ENCODE data around the gene PRKAG1.

The PRKAG1 gene

GRCh38 chr12:48979602-48980388 lies 38.8 kb downstream of the PRKAG1 start:
- Histone ChIP-seq H3K4me1 (ENCODE audit: insufficient read depth, low read length, poor library complexity, severe bottlenecking) (peaks cover 4% of the 10 kb centered on the region), H3K36me3 (ENCODE audit: insufficient read depth, low read length) (no peaks in the 10 kb centered on the region), H3K4me3 (ENCODE audit: low read length, poor library complexity, severe bottlenecking) (no peak overlapping the region), H3K9ac (ENCODE audit: low read depth, low read length, poor library complexity, severe bottlenecking) (no peak overlapping the region), H4K20me1 (ENCODE audit: insufficient read depth, low read length, poor library complexity, severe bottlenecking) (no peaks in the 10 kb centered on the region), H3K4me2 (ENCODE audit: low read depth, low read length, poor library complexity, severe bottlenecking) (no peak overlapping the region), H3F3A (ENCODE audit: low read depth) (no peaks in the 10 kb centered on the region), H3K9me3 (ENCODE audit: insufficient read depth, low read depth, low read length) (no peaks in the 10 kb centered on the region), H2AFZ (ENCODE audit: low read length) (no peak overlapping the region), H3K27me3 (ENCODE audit: insufficient read depth, low read length, poor library complexity, severe bottlenecking) (no peaks in the 10 kb centered on the region), H3K9me2 (replicated peaks; ENCODE audit: low read depth, low read length) (no peaks in the 10 kb centered on the region), H3K79me2 (ENCODE audit: insufficient read depth, low read length) (no peaks in the 10 kb centered on the region)
- TF ChIP-seq EZH2phosphoT487 (IDR thresholded peaks at IDR 0.05; ENCODE audit: borderline replicate concordance) (no peak), CTCF (conservative IDR thresholded peaks at IDR 0.05; ENCODE audit: low read length) (no peak)

DNA sequence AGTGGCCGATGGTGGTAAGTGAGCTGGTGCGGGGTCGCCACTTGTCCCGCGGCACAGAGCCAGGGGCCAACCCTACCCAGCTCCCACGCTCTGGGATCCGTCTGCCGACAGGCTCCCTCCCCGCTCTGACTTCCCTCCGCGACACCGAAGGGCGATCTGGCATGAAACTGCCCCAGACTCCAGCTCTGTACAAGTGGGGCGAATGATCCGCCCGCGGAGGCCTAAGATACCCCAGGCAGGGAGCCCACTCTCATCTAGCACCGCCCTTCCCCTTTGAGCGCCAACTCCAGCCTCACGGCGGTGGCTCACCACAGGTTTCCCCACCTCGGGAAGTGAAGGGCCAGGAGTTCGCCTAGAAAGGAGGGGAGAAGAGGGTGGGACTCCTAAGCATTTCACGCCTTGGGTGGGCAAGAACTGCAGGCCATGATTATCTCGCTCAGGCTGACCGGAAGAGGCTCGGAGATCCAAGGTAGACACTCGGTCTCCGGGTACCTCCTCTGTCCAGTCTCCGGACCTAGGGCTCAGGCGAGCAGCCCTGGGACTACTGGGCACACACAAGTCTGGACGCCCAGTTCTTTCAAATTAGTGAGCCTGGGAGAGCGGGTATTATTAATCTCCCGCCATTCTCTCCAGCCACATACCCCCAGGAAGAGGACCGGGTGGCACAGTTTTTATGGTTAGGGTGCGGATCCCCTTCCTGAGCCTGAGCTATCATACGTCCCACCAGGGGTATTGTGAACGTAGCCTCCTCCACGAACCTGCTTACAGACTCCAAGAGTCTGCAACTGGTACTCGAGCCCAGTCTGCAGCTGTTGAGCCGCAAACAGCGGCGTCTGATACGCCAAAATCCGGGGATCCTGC lies 39.6 kb downstream of the PRKAG1 start:
- Histone ChIP-seq H3K9ac (ENCODE audit: low read depth, low read length, poor library complexity, severe bottlenecking) (no peak overlapping the region), H3K9me3 (ENCODE audit: insufficient read depth, low read depth, low read length) (no peaks in the 10 kb centered on the region), H3K4me3 (ENCODE audit: low read length, poor library complexity, severe bottlenecking) (no peak overlapping the region), H3K4me1 (ENCODE audit: insufficient read depth, low read length, poor library complexity, severe bottlenecking) (peaks cover 4% of the 10 kb centered on the region), H3K4me2 (ENCODE audit: low read depth, low read length, poor library complexity, severe bottlenecking) (no peak overlapping the region), H3K79me2 (ENCODE audit: insufficient read depth, low read length) (no peaks in the 10 kb centered on the region), H3K36me3 (ENCODE audit: insufficient read depth, low read length) (no peaks in the 10 kb centered on the region), H3F3A (ENCODE audit: low read depth) (no peaks in the 10 kb centered on the region), H3K9me2 (replicated peaks; ENCODE audit: low read depth, low read length) (no peaks in the 10 kb centered on the region), H2AFZ (ENCODE audit: low read length) (no peak overlapping the region), H3K27me3 (ENCODE audit: insufficient read depth, low read length, poor library complexity, severe bottlenecking) (no peaks in the 10 kb centered on the region), H4K20me1 (ENCODE audit: insufficient read depth, low read length, poor library complexity, severe bottlenecking) (no peaks in the 10 kb centered on the region)
- TF ChIP-seq CTCF (conservative IDR thresholded peaks at IDR 0.05; ENCODE audit: low read length) (no peak), EZH2phosphoT487 (IDR thresholded peaks at IDR 0.05; ENCODE audit: borderline replicate concordance) (no peak)

- Histone ChIP-seq H3K9ac (ENCODE audit: low read depth, low read length, poor library complexity, severe bottlenecking) (no peak within 1 kb of the TSS), H3K79me2 (ENCODE audit: insufficient read depth, low read length) (no peaks in the 10 kb centered on the region), H3K9me3 (ENCODE audit: insufficient read depth, low read depth, low read length) (no peaks in the 10 kb centered on the region), H3F3A (ENCODE audit: low read depth) (no peaks in the 10 kb centered on the region), H4K20me1 (ENCODE audit: insufficient read depth, low read length, poor library complexity, severe bottlenecking) (no peaks in the 10 kb centered on the region), H3K4me1 (ENCODE audit: insufficient read depth, low read length, poor library complexity, severe bottlenecking) (peaks cover 4% of the 10 kb centered on the region), H3K4me3 (ENCODE audit: low read length, poor library complexity, severe bottlenecking) (no peak within 1 kb of the TSS), H3K9me2 (replicated peaks; ENCODE audit: low read depth, low read length) (no peaks in the 10 kb centered on the region), H3K27me3 (ENCODE audit: insufficient read depth, low read length, poor library complexity, severe bottlenecking) (no peaks in the 10 kb centered on the region), H3K4me2 (ENCODE audit: low read depth, low read length, poor library complexity, severe bottlenecking) (peak within 1 kb of the TSS; percentile 52), H3K36me3 (ENCODE audit: insufficient read depth, low read length) (no peaks in the 10 kb centered on the region), H2AFZ (ENCODE audit: low read length) (peak within 1 kb of the TSS; percentile 85)
- TF ChIP-seq CTCF (conservative IDR thresholded peaks at IDR 0.05; ENCODE audit: low read length): 0 out of 2 replicates have a peak, but pooled peaks have one; percentile 1
- no peak for TF ChIP-seq EZH2phosphoT487 (IDR thresholded peaks at IDR 0.05; ENCODE audit: borderline replicate concordance)
These were observed 40.3 kb downstream of the PRKAG1 start, which contains the start of gene WNT1 for GRCh38 chr12:48978291-48978740. Gene WNT1, plus strand, starts transcription at chr12:48978322. Its CDS starts 329 bp downstream, at chr12:48978651.

All from Loucy (cell line).